GM18508 (cell line): Measurements from ENCODE around the gene NR2C2.
"Not testable (repeated sequence)": the region's sequence is repeated elsewhere in the genome, so short reads cannot be mapped to it uniquely, and the experiment has no call there.

Experiments
- ATAC-seq: cut with Tn5 transposase; IDR thresholded peaks from one replicate; pipeline ENCODE4 v1.9.1; 2021; ENCODE audit warnings: moderate number of reproducible peaks; ENCODE audit not compliant: insufficient read depth, unreplicated experiment

NR2C2 gene

DNA sequence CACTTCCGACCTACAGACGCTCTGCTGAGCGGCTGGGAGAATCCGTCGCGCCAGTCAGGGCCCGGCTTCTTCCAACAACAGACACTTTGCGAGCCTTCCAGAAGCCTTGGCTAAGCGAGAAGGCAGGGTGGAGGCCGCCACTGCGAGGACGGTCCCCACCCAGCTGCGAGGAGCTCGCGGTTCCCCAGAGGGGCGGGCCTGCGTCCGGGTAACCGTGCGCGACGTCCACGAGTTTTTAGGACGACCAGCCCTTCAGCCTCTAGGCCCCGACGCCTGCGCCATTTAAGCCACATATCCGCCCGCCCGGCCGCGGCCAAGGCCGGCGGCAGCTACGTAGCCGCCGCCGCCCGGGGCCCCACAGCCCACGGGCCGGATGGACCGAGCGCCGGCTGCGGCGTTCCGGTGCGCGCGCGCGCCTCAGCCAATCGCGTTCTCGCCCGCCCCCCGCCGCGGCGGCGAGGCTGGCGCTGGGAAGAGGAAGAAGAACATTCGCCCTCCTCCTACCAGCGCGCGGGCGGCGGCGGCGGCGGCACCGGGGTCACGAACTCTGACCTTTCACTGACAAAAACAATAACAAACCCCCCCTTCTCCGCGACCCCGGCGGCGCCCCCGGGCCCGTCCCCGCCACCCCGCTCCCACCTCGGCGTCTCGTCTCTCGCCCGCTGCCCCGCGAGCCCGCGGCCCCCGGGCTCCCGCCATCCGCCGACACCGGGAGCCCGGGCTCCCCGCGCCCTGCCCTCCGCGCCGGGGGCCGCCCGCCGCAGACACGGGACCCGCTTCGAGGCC, at the start of gene NR2C2:
NR2C2 (plus strand) TSS at position 484 of the 786 bp plus-strand sequence. CDS start 56,332 bp downstream, outside the sequence.
- ATAC-seq, result no peak

DNA sequence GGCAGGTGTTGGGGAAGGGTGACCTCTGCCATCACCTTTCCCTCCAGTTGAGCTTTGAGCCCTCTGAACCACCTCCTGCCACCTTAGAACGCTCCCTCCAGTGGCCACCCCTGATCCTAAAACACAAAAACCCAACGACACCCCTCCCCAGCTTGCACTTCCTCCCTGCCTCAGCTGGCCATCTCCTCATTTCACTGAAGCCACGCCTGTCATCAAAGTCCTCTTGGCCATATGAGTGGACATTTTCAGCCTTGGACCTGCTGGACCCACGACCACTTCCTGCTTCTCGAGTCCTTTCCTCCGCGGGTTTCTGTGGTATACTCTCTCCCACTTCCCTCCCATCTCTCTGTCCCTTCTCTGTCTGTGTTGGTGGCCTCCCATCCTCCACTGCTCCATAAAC, 48.5 kb upstream of the NR2C2 start:
- ATAC-seq, result no peak

DNA sequence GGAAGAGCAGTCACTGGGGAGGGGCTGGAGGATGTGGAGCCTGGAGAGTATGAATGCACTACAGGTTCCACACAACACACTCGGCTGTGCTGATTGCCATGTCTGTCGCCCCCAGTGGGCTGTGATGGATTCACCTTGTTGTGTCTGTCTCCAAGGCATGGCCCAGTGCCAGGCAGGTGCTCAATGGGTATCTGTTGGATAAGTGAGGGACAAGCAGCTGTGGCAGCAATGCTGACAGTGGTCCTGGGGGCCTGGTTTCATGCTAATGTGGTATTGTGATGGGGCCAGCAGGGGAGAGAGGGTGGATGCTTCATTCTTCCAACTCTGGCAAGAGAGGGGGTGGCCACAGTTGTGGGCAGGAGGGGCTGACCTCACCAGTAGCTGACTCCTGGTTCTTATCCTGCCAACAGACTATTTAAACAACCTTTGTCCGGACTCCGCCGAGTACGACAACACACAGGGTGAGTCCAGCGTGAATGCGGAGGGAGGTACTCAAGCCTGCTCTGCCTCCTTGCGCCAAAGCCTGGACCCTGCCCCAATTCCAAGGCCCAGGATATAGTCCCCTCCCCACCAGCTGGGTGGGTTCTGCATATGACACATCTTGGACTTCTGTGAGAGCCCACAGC, 47.3 kb upstream of the NR2C2 start:
- ATAC-seq, result no peak

DNA sequence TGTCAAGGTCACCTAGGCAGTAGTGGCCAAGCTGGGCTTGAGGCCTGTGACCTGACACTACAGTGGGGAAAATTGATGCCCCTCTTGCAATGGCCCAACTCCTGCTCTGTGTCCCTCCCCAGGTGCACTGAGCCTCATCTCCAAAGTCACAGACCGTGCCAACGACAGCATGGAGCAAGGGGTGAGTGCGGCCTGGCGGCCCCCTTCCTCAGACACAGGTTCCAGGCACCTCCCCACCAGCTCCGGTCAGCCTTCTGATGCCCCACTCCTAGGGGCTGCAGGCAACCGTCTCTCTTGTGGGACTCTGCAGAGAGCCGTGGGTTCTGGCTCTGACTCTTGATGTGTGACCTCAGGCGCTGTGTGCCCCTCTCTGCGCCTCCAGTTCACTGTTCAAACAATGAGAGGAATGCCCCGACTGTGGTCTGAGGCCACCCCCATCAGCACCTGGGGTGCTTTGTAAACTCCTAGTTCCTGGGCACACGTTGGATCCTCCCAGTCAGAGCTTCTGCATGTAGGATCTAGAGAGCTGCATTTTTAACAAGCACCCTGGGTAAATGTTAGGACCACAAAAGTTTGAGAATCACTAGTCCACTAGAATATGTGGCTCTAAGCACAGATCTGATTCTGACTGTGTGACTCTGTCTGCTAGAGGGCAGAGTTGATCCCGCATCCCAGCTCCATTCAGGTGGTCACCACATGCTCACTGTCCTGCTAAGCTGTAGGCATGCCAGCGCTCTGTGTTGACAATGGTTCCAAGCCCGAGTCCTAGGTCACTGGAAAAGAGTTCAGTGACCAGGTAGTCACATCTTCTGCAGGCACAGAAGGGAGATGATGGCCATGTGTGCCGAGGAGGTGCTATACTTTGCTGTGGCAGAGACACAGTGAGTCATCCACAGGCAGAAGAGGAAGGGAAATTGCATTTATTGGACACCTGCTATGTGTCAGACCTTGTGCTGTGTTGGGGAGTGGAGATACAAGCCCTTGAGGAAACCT, 46.2 kb upstream of the NR2C2 start:
- ATAC-seq, result no peak

DNA sequence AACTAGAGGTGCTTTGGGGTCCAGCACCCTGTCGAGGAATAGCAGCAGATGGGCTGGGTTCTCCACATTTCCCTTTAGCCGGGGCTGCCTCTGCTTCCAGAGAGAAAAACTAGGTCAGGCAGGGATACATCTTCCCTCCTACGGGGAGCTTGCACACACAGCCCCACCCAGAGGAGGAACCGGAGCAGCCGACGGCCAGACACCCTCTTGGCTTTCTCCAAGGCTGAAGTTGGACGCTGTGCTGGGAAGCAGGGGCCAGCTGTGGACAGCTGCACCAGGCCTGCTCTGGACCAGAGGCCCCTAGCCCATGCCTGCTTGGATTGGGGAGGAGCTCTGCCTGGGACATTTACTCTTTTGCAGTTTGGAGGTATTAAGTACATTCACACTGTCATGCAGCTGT, 44.7 kb upstream of the NR2C2 start:
- ATAC-seq, result no peak

DNA sequence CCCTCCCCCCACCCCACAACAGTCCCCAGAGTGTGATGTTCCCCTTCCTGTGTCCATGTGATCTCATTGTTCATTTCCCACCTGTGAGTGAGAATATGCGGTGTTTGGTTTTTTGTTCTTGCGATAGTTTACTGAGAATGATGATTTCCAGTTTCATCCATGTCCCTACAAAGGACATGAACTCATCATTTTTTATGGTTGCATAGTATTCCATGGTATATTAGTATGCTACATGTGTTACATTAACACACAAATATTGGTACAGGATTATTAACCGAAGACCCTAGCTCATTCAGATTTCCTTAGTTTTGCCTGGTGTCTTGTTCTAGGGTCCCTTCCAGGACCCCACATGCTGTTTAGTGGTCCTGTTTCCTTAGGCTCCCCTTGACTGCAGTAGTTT, 43.9 kb upstream of the NR2C2 start:
- ATAC-seq, result not testable (repeated sequence)

DNA sequence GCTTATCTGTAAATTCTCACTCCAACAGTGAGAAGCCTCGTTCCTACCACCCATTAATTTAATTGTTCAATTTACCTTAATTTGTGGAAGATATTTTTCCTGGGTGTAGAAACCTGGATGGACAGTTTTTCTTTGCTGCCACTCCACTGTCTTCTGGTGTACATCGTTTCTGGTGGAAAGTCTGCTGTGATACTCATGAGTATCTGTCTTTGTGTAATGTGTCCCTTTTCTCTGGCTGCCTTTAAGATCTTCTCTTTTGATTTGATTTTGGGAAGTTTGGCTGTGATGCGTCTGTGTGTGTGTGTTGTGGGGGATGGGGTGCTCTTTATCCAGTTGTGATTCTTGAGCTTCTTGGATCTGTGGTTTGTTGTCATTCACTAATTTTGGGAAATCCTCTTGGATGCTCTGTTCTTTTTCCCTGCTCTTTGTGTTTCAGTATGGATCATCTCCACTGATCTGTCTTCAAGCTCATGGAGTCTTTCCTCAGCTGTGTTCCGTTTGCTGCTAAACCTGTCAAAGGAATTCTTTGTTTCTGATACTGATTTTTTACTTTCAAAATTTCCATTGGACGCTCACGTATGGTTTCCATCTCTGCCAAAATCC, 42.2 kb upstream of the NR2C2 start:
- no peak for ATAC-seq

DNA sequence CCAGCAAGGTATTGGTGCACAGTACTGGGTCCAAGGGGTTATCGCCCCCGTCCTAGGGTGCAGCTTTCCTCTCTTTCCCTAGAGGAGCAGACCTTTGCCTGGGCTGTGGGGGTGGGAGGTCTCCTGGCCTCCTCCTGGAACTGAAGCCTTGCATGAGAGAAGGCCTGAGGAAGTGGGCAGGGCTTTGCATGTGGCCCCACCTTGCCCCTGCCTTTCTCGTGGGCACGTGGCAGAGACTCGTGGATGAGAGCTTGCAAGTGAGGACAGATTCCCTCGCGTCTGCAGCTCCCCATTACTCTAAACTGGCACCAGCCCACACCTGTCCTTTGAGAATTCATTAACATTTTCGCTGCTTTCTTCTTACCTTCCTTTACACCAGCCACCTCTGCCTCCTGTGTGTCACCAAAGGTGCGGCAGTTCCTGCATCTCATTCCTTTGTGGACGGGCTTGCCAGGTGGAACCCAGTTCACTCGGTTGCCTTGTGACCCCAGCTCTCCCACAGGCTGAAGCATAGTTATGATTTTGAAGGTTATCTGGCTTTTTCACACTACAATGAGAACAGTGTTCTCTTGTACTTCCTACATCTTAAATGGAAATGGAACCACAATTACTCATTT, 40.9 kb upstream of the NR2C2 start:
- no peak for ATAC-seq

DNA sequence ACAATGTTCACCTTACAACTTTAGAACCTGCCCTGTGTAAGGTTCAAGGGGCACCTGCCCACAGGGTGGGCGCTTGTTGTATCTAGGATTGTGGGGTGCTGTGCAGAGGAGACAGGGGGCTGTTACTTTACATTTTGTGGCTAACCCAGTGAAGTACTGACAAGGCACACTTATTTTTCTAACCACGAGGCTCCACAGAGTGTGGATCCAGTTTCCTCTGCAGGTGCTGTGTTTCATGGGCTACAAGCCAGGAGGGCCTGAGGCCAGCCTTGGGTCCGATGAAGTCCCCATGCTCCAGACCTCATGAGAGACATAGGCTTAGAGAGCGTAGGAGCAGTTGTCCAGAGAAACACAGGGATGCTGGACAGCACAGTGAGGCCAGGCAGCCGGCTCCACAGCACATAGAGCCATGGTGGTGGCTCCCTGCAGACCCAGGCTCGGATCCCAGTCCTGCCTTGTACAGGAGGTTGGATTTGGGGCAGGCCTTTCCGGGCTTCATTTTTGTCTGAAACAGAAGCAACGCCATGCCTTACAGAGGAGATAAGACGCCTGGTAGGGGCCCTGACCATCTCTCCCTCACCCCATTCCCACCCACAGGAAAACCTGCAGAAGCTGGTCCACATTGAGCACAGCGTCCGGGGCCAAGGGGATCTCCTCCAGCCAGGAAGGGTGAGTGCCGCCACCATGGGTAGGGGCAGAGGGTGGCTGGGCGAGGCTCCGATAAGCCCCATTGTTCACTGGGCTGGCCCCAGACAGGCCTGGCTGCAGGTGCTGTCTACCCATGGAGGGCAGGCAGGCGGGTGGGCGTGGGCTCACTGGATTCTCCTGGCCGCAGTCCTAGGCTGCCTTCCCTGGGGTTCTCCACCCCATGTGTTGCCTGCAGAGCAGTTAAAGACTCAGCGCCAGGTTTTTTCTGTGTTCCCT, 40.1 kb upstream of the NR2C2 start:
- no peak for ATAC-seq

DNA sequence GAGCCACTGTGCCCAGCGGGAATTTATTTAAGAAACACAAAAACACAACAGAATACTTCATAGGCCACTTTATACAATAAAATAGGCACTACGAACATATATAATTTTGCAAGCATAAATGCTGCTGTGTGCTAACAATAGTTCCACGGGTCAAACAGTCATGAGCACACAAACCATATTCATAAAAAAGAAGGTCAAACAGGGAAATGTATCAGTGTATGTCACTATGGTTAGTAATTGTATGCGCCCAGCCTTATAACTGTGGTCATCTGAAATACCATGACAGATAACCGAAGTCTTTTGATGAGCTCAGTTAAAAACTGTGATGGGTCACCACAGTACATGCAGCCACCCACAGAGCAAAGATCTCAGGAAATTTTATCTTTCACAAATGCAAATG, 38.1 kb upstream of the NR2C2 start:
- no peak for ATAC-seq

DNA sequence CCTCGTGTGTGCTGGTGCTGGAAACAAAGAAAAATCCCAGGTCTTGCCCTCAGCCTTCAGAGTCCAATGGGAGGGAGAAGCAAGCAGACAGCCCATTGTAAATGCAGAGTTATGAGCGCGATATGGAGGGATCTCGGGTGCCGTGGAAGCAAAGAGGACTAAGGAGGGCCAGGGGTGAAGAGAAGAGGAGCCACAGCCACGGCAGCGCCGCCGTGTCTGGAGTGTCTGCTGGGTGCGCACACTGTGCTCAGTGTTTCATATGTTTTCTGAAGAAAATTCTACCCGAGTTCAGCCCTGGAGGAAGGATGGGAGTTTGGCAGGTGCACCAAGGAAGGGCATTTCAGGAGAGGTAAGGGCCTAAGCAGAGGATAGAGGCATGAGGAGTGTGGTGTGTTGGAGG, 35.7 kb upstream of the NR2C2 start:
- ATAC-seq, result no peak

DNA sequence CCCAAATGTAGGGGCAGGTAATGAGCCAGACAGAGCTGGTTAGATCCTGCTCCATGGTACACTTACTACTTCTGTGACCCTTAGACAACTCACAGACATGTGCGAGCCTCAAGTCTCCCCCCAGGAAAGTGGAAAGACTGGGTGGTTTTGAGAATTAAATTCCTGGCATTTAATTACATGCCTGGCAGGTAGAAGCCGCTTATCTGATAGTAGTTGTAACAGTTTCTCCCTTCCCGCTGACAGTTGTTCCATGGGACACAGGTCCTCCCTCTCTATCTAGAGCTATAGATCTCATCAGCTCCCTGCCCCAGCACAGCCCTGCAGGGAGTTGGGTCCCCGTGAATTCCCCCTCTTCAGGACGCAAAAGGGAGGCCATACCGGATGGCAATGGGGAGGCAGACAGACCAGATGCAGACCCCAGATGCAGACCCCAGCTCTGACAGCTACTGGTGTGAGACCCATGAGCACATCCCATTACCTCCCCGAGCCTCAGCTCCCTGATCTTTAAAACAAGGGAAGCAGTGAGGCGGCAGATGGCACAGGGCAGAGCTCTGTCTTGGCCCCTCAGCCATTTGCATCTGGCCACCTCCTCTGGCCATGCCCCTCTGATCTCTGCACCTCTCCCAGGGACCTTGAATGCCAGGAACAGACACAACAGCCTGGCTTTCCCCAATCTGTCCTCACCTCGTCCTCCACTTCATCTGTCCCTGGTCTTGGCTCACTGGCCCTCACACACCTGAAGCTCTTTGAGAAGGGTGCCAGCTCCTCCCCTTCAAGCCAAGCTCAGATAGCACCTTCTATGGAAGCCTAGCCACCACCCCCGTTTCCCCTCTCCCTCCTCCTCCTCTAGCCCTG, 34.1 kb upstream of the NR2C2 start:
- no peak for ATAC-seq

DNA sequence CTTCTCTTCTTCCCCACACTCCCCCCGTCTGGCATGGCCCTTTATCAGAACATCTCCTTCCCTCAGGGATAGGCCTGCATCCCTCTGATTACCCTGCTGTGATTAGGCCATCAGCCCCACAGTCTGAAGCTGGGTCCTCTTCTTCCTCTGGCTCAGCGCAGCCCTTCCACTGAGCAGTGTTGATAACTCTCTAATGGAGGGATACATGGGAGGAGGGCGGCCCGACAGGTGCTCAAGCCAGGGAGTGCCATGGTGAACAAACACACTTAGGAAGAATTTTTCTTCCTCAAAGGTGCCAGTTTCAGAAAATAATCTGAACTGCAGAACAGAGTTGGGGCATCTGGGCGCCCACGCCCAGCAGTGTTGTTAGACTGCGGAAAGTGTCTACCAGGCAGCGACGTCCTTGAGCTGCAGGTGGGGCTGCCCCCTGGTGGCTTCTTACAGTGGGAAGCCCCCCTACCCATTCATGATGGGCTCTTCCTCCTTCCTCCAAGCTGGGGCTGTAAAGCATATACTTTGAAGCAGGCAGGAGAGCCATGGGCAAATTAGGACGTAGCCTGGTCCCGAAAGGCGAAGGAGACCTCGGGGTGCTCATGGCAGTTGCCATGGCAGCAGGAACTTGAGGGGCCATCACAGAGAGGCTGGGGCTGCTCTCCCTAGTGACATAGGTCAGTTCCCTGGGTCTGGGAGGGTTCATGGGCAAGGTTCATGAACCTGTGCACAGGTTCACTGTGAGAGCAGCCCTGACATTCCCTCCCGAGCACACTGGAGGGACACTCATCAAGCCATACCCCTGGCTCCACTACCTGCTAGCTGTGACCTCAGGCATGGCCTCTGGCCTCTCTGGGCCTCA, 33.2 kb upstream of the NR2C2 start:
- ATAC-seq, result no peak

DNA sequence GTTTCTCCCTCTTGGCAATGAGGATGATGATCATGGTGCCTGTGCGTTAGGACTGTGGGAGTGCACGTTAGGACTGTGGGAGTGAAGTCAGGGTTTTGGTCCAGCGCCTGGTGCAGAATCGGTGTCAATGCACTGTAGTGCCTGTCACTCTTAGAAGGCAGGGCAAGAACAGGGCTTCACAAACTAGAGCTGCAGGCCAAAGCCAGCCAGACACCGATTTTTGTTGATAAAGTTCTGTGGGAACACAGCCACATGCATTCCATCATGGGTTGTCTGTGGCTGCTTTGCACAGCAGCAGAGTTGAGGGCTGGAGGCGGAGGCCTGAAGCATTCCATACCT, 32.6 kb upstream of the NR2C2 start:
- ATAC-seq, result no peak

DNA sequence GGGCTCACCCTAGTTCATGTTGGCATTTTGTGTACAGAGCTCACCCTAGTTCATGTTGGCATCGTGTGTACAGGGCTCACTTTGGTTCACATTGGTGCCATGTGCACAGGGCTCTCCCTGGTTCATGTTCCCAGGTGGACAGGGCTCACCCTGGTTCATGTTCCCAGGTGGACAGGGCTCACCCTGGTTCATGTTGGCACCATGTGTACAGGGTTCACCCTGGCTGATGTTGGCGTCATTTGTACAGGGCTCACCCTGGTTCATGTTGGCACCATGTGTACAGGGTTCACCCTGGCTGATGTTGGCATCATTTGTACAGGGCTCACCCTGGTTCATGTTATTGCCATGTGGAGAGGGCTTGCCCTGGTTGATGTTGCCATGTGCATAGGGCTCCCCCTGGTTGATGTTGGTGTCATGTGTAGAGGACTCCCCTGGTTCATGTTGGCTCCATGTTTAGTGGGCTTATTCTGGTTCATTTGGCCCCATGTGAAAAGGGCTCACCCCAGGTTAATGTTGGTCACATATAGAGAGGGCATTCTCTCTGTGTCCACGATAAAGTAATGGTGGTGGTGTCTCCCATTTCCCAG, 31.7 kb upstream of the NR2C2 start:
- no peak for ATAC-seq

DNA sequence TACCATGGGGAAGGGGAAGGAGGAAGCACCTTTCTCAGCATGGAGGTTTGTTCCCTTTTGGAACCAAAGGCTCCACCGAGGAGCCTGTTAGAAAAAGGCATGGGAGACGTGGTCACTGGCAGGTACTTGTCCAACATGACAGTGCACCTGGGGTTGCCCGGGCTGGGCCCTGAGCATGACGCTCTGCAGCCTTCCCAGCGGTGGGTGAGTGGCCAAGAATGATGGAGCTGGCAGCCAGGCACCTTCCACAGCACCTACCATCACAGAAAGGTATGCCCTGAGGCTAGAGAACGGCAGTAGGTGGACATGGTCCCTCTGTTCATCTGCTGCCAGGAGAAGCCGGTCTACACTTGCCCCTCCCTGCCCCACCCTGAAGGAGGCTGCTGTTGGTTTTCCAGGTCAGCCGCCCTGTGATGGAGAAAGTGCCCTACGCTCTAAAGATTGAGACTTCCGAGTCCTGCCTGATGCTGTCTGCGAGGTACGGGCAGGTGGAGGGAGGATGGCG, 29.0 kb upstream of the NR2C2 start:
- no peak for ATAC-seq

DNA sequence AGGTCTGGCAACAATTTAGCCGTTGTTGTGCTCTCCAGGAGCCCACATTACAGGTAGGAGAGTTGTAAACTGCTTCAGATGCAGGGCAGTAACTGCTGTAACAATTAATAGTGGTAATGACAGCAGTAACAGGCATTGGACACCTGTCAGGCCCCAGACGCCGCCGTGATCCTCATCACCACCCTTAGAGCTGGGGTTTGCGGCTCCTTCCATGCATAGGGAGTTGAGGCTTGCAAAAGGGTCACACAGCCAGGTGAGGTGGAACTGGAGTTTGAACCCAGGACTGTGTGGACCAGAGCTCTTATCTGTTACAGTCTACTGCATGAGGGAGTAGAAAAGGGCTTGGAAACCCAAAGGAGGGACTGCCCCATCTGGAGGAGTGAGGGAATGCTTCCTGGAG, 26.8 kb upstream of the NR2C2 start:
- ATAC-seq, result no peak
